ENCODE measurements around the gene SETD2. TPM values are rescaled to one million over a fixed set of nuclear protein-coding genes. Genes with fewer than 3 reads are reported as not detected.

SETD2 gene
- total and polyA plus RNA-seq, 2 donors (not counting 1 experiment from before 2014, with no cell fraction given): 22.6 to 91.4 TPM

DNA sequence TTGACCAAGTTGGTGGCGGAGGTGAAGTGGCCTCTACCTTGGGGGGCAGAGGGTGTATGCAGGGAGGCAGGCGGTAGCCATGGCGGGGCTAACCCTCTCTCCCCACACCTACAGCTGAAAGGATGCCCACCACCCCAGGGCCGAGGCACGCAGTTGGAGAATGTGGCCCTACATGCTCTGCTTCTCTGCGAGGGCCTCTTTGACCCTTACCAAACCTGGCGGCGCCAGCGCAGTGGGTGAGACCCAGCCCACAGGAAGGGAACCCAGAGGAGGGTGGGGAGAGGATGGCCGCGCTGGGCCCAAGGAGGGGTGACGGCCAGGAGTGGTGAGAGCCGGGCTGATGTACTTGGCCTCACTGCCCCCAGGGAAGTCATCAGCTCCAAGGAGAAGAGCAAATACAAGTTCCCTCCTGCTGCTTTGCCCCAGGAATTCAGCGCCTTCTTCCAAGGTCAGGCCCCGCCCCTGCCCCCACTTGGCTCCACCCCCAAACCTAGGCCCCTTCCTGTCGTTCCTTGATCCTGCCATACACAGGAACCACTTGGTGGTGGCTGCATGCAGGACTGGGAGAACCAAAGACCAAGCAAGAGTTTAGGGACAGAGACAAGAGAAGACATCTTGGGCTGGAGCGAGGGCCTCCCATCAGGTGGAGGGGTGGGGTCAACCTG, 174.6 kb downstream of the SETD2 start:
- intact Hi-C loops (cut with micrococcal nuclease): no loop called here
- H3K9me3 ChIP-seq (ENCODE audit: control extremely low read depth in 1 of 3, control insufficient read depth in 2 of 3, insufficient read depth in 1 of 3, low read length in 2 of 3): no peaks in the 10 kb centered on the region

More for the DNA sequence above, 174.6 kb downstream of the SETD2 start:
- H3K4me3 ChIP-seq (ENCODE audit: control extremely low read depth in 1 of 5, extremely low read depth in 1 of 5, insufficient read depth in 1 of 5, low read depth in 2 of 5, low read length in 4 of 5): peak overlapping the region in 1 of 5 experiments; percentile 26
- 79% methylated on average over 7 of the region's 17 CpGs for WGBS (ENCODE audit: insufficient coverage)
- POLR2A ChIA-PET: interaction anchor here (0.6 kb wide), 1 partner anchor 13 kb away, joined by 3 read pairs; no protein-coding TSS in a partner anchor
- CTCF ChIA-PET: interaction anchor here (1.0 to 12.1 kb wide), 3 partner anchors 9 to 93 kb away, joined by 3 to 146 read pairs (median 3); no protein-coding TSS in a partner anchor
- H2AFZ ChIP-seq (ENCODE audit: insufficient read depth, low read depth, low read length, poor library complexity, severe bottlenecking): no peak overlapping the region
- no peak for TF ChIP-seq EZH2 (IDR thresholded peaks at IDR 0.05; ENCODE audit: borderline replicate concordance, insufficient read depth, low read depth, low read length, poor library complexity, severe bottlenecking)
- TF ChIP-seq, protein P1, sequence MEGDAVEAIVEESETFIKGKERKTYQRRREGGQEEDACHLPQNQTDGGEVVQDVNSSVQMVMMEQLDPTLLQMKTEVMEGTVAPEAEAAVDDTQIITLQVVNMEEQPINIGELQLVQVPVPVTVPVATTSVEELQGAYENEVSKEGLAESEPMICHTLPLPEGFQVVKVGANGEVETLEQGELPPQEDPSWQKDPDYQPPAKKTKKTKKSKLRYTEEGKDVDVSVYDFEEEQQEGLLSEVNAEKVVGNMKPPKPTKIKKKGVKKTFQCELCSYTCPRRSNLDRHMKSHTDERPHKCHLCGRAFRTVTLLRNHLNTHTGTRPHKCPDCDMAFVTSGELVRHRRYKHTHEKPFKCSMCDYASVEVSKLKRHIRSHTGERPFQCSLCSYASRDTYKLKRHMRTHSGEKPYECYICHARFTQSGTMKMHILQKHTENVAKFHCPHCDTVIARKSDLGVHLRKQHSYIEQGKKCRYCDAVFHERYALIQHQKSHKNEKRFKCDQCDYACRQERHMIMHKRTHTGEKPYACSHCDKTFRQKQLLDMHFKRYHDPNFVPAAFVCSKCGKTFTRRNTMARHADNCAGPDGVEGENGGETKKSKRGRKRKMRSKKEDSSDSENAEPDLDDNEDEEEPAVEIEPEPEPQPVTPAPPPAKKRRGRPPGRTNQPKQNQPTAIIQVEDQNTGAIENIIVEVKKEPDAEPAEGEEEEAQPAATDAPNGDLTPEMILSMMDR (IDR thresholded peaks at IDR 0.05): no peak
- H4K20me1 ChIP-seq (ENCODE audit: control insufficient read depth, insufficient read depth, low read length, poor library complexity, severe bottlenecking): peaks cover 42% of the 10 kb centered on the region
- Mint-ChIP-seq H3K4me1 (peaks cover 69% of the 10 kb centered on the region), H3K27ac (peak overlapping the region; percentile 72), H3K9me3 (ENCODE audit: insufficient read depth) (no peaks in the 10 kb centered on the region), H3K27me3 (no peaks in the 10 kb centered on the region), H3K4me3 (peak overlapping the region; percentile 7)
- peaks cover 50 to 59% of the 10 kb centered on the region in 2 donors for H3K4me1 ChIP-seq (ENCODE audit: control insufficient read depth in 2 of 2, insufficient read depth in 2 of 2, low read length in 2 of 2)
- H3K4me2 ChIP-seq (replicated peaks; ENCODE audit: low read depth, low read length, poor library complexity, severe bottlenecking): no peak overlapping the region
- DNase-seq (no peak), ATAC-seq (ENCODE audit: low read depth) (no peak)
- H3K79me2 ChIP-seq (ENCODE audit: control insufficient read depth, insufficient read depth, low read length): peaks cover 22% of the 10 kb centered on the region
- H3K9ac ChIP-seq (ENCODE audit: low read length): no peak overlapping the region
- H3K27me3 ChIP-seq (replicated peaks in 1 of 4; ENCODE audit: control extremely low read depth in 1 of 4, control insufficient read depth in 3 of 4, insufficient read depth in 4 of 4, low read length in 3 of 4): no peaks in the 10 kb centered on the region
- peaks cover 0 to 9% of the 10 kb centered on the region in 2 experiments for H3K36me3 ChIP-seq (replicated peaks in 1 of 2; ENCODE audit: control extremely low read depth in 1 of 2, control insufficient read depth in 1 of 2, extremely low read depth in 1 of 2, insufficient read depth in 2 of 2, low read length in 1 of 2)
- H3K27ac ChIP-seq (ENCODE audit: low read length in 2 of 2): peak overlapping the region in 1 of 2 donors; percentile 1

Data from B cell (primary cell).